HG03108 (cell line): ENCODE measurements around the gene UBR3.
"Not testable (repeated sequence)": the region's sequence is repeated elsewhere in the genome, so short reads cannot be mapped to it uniquely, and the experiment has no call there.

ENCODE experiments used
- ATAC-seq: cut with Tn5 transposase; IDR thresholded peaks from one replicate; pipeline ENCODE4 v1.9.1; 2021; ENCODE audit warnings: moderate library complexity; ENCODE audit not compliant: unreplicated experiment

UBR3 gene

GRCh38 chr2:170091436-170091835 is 264.2 kb downstream of the UBR3 start:
- ATAC-seq, result no peak

DNA sequence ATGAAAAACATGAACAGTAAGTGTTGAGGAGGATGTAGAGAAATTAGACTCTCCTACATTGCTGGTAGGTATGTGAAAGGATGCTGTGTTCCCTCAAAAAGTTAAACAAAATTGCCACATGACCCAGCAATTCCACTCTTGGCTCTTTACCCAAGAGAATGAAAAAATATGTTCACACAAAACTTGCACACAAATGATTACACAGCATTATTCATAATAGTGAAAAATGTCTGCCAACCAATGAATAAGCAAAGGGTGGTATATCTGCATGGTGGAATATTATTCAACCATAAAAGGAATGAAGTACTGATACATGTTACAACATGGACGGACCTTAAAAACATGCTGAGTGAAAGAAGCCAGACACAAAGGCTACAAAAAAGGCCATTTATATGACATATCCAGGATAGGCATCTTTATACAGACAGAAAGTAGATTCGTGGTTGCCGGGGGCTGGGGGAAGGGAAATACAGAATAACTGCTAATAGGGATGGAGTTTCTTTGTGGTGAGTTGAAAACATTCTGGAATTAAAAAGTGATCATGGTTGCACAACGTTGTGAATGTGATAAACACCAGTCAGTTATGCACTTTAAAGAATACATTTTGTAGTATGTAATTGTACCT is 265.3 kb downstream of the UBR3 start:
- ATAC-seq, result no peak

- ATAC-seq, result no peak
Observed at GRCh38 chr2:170095380-170095779, 268.1 kb downstream of the UBR3 start.

DNA sequence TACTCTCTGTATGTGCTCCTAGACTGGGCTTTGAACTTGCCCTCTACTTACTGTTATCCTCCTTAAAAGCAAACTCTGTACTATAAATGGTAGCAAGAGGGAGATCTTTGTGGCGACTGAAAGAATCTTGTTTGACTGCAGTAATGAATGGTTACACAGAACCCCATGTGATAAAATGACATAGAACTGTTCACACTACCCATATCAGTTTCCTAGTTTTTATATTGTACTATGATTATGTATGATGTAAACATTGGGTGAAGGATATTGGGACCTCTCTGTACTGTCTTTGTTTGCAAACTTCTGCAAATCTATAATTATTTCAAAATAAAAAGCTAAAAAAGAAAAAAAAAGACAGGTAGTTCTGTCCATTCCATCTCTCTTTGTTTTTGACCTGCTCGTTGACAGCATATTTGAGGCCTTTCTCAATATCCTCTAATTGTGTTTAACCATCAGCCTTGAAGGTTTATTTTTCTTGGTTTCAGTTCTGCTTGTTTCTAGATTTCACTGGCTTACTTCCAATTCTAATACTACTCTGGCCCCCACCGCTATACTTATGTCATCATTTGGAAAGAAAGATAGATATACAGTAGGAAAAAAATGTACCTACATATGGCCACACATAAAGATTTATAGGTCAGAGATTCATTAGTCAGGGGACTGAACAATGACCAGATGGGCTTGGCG is 271.5 kb downstream of the UBR3 start:
- ATAC-seq, result no peak

- no peak for ATAC-seq
Observed at GRCh38 chr2:170101789-170102188, 274.5 kb downstream of the UBR3 start.

DNA sequence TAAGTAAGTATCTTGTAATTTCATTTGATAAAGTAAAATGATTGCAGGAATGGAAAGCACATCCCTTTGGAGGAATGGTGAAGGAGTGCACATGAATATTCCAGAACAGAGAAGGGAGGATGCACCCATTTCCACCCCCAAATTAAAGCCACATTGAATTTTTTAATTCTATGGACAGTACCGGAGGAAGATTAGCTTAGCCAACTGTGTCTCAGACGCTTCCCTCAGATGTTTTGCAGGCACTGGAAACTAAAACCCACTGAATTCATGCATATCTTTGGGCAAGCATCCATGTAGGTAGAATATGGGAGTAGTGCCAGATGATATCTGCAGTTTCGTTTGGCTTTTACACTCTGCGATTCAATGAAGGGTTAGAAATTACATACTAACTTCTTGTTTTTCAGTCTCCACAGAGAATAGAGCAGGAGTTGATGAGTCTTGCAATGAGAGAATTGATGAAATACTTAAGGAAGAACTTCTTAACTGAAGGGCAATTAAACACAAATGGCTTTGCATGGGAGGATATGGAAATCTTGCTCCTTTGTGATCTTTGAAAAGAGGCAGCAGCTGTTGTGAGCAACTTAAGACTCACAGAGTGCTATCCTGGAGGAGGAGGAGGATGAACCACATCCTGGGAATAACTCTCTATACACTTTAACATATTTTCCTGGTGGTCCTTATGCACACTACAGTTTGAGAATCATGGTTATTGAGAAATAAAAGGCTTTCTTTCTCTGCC is 279.0 kb downstream of the UBR3 start:
- ATAC-seq, result no peak

GRCh38 chr2:170113168-170113894 is 286.1 kb downstream of the UBR3 start:
- ATAC-seq, result no peak

GRCh38 chr2:170115501-170116229 is 288.4 kb downstream of the UBR3 start:
- ATAC-seq, result no peak

- ATAC-seq, result no peak
Observed at GRCh38 chr2:170118641-170119040, 291.4 kb downstream of the UBR3 start.

GRCh38 chr2:170119326-170119725 is 292.1 kb downstream of the UBR3 start:
- not testable (repeated sequence) for ATAC-seq

- ATAC-seq, result no peak
Observed at GRCh38 chr2:170121689-170122088, 294.4 kb downstream of the UBR3 start.

DNA sequence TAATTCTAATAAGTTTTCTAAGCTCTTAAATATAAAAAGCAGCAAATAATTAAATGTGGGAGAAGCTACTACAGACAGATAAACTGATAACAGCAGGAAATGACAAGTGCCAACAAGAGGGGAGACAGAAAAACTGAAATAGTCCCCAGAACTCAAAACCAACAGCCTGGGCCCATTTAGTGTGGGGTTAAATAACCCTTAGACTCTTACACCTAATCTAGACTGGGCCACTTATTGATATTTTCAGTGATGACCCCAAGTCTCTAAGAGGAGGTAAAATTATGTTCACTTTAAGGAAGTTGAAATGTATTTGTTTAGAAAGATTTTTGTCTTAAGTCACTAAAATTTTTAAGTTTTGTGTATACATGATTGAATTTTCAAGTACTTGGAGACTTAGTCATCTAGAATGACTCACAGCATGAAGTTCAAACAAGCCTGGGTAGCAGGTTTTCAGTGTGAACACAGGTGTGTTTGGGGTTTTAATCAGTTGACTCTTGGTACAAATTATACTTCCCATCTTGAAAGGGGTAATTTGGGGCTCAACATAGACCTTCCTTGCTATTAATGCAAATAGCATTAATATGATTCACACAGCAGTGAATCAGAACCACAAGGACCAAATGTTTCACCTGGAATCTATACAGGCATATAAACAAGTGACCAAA is 295.8 kb downstream of the UBR3 start:
- no peak for ATAC-seq

GRCh38 chr2:170123593-170123992 is 296.3 kb downstream of the UBR3 start:
- ATAC-seq, result no peak

- ATAC-seq, result not testable (repeated sequence)
Observed at GRCh38 chr2:170126138-170126728, 299.0 kb downstream of the UBR3 start.
